Fibroblast of skin of scalp (primary cell): ENCODE results near the gene AHCY. TPM values are rescaled to one million over a fixed set of nuclear protein-coding genes. Genes with fewer than 3 reads are reported as not detected.
A peak's percentile ranks its signal among the peaks of the same experiment; 100 is the strongest.
"Not testable (repeated sequence)": the region's sequence is repeated elsewhere in the genome, so short reads cannot be mapped to it uniquely, and the experiment has no call there.

Experiments
- DNase-seq: peaks from one replicate; pipeline ENCODE4 v3.0.0-alpha.2; 2013
- polyA plus RNA-seq, 2 experiments: library from polyadenylated mRNA; unstranded; fragments of 120-200 nt; gene quantifications; one replicate each; pipeline ENCODE4 v1.2.1, GENCODE V29; 2013; ENCODE audit not compliant: insufficient read length in 2 of 2

AHCY gene
- 110 TPM for polyA plus RNA-seq (2013, experiment 1 of 2; ENCODE audit: insufficient read length)
- 114 TPM for polyA plus RNA-seq (2013, experiment 2 of 2; ENCODE audit: insufficient read length)

DNA sequence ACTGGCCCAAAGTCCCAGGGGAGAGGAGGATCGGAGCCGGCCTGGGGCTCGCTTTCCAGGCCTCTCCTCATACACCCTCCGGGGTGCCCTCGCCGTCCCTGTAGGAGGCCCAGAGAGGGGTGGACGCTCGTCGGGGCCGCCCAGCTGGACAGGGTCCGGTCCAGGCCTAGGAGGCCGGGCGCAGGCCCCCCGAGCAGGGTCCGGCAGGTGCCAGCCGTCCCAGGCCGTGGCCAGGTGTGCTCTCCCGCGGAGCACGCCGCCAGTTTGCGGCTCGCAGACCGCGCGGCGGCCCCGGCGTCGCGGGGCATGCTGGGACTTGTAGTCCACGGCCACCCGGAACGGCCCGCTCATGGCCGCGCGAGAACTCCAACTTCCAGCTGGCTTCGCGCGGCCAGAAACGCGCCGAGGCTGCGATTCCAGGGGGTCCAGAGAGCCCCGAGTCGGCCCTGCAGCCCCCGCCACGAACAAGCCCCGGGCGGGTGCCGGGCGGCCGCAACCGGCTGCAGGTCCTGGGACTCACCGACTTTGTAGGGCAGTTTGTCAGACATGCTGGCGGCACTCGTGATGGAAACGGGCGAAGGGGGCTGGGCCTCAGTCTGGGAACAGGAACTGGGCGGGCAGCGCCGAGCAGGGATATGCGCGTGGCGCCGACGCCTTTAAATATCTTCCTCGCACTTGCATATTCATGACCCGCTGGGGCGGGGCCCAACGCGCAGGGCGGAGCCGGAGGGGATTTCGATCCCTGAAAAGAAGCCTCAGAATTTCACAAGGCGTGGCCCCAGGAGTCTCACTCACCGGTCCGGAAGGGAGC lies at the start of gene AHCY:
TSS of gene AHCY (minus strand) at position 633 of the 811 bp plus-strand sequence. CDS start at position 548, 85 bp downstream.
- DNase-seq, result peak; percentile 96

GRCh38 chr20:34350095-34350494 lies 46.9 kb upstream of the AHCY start:
- no peak for DNase-seq

GRCh38 chr20:34347571-34347970 lies 44.4 kb upstream of the AHCY start:
- no peak for DNase-seq

GRCh38 chr20:34346533-34346865 lies 43.3 kb upstream of the AHCY start:
- DNase-seq, result not testable (repeated sequence)

DNA sequence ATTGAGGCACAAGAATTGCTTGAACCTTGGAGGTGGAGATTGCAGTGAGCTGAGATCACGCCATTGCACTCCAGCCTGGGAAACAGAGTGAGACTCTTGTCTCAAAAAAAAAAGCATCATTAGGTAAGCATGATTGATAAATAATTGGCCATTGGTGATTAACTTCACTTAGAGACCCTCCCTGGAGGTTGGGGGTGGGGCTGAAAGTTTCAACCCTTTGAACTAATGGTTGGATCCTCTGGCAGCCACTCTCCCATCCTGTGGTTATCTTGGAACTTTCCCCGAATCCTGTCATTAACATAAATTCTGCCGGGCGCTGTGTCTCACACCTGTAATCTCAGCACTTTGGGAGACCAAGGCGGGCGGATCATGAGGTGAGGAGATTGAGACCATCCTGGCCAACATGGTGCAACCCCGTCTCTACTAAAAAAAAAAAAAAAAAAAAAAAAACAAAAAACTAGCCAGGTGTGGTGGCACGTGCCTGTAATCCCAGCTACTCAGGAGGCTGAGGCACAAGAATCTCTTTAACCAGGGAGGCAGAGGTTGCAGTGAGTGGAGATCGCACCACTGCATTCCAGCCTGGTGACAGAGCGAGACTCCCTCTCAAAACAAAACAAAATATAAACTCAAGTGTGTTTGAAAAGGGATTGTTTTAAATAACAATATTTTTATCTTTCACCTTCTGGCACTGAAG lies 42.8 kb upstream of the AHCY start:
- not testable (repeated sequence) for DNase-seq

- DNase-seq, result no peak
Observed at GRCh38 chr20:34345402-34345736, 42.2 kb upstream of the AHCY start.

DNA sequence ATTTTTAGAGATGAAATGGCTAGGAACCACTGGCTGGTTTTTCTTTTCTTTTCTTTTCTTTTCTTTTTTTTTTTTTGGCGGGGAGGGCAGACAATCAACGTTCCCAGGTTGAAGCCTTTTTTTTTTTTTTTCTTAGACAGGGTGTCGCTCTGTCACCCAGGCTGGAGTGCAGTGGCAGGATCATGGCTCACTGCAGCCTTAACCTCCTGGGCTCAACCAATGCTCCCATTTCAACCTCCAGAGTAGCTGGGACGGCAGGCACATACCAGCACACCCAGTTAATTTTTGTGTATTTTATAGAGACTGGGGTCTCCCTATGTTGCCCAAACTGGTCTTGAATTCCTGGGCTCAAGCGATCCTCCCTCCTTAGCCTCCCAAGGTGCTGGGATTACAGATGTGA lies 41.1 kb upstream of the AHCY start:
- no peak for DNase-seq

DNA sequence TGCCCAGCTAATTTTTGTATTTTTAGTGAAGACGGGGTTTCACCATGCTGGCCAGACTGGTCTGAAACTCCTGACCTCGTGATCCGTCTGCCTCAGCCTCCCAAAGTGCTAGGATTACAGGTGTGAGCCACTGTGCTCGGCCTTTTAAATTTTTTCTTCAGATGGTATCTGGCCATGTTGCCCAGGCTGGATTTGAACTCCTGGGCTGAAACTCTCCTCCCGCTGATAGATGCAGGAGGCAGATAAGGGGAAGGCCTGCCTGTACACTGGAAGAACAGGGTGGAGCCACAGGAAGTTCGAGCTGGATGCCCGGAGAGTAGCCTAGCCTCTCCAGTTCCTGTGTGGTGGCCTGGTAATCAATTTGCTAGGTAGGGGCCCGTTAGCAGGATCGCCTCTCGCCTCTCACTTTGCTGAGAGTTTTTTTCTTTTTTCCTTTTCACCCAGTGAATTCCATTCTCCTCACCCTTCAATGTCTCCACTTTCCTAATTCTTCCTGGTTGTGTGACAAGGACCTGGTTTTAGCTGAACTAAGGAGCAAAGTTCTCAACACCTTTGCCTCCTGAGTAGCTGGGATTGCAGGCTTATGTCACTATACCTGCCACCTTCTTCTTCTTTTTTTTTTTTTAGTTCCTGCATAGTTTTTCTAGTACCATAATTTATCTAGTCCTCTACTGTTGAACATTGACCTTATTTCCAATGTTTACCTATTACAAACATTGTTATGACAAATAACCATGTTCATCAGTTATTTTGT lies 40.5 kb upstream of the AHCY start:
- DNase-seq, result no peak

GRCh38 chr20:34341199-34341598 lies 38.0 kb upstream of the AHCY start:
- DNase-seq, result not testable (repeated sequence)

DNA sequence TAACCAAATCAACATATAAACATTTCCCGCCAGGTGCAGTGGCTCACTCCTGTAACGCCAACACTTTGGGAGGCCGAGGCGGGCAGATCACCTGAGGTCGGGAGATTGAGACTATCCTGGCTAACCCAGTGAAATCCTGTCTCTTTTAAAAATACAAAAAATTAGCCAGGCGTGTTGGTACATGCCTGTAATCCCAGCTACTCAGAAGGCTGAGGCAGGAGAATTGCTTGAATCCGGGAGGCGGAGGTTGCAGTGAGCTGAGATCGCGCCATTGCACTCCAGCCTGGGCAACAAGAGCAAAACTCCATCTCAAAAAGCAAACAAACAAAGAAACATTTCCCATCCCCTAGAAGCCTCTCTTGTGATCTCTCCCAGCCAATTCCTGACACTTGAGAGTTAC lies 37.6 kb upstream of the AHCY start:
- DNase-seq, result not testable (repeated sequence)

DNA sequence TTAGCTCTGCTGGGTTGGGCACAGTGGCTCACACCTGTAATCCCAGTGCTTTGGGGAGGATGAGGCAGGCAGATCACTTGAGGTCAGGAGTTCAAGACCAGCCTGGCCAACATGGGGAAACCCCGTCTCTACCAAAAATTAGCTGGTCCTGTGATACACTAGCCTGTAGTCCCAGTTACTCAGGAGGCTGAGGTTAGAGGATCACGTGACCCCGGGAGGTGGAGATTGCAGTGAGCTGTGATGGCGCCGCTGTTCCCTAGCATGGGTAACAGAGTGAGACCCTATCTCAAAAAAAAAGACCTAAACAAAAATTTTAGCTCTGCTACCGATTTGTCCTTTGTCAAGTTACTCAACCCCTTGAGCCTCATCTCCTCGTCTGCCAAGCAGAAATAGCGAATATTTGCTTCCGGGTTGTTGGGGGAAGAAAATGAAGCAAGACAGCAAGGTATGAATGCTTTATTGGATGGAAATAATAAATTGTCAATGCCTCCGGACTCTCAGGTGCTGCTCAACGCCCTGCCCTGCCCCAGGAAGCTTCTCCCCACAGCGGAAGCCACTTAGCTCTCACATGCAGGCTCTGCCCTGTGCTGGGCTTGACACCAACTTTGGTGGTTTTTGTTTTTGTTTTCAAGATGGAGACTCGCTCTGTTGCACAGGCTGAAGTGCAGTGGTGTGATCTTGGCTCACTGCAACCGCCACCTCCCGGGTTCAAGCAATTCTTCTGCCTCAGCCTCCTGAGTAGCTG lies 35.0 kb upstream of the AHCY start:
- no peak for DNase-seq

DNA sequence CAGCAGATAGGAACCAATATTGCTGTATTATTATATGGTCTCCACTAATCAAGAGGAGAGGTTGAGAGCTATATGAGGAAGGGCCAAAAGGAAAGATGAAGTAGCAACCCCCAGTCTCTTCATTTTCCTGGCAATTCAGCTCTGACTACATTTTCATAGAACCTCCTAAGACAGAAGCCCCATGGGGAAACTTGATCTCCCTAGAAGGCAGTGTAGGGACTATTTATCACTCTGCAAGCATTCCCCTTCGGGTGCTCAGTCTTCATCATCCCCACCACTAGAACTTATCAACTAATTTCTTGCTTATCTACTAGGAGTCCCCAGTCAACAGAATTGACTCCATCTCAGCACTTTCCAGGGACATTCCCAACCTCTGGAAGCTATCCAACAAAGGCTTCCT lies 34.4 kb upstream of the AHCY start:
- no peak for DNase-seq

- DNase-seq, result no peak
Observed at GRCh38 chr20:34334654-34335407, 31.7 kb upstream of the AHCY start.

DNA sequence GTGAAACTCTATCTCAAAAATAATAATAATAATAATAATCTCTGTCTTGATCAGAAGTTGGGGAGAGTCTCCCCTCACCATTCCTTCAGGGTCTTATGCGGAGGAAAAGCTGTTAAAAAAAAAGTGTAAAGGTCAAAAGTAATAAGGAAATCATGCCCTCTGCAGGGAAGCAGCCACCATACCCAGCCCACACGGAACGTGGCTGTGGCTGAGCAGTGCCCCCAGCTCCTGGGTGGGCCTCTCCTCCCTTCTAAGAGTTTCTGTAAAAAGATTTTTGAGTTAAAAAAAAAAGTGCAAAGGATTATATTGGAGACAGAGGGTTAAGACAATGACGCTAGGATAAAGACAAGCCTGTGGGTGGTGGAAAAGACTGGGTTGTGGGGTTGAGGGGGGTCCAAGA lies 30.6 kb upstream of the AHCY start:
- no peak for DNase-seq

DNA sequence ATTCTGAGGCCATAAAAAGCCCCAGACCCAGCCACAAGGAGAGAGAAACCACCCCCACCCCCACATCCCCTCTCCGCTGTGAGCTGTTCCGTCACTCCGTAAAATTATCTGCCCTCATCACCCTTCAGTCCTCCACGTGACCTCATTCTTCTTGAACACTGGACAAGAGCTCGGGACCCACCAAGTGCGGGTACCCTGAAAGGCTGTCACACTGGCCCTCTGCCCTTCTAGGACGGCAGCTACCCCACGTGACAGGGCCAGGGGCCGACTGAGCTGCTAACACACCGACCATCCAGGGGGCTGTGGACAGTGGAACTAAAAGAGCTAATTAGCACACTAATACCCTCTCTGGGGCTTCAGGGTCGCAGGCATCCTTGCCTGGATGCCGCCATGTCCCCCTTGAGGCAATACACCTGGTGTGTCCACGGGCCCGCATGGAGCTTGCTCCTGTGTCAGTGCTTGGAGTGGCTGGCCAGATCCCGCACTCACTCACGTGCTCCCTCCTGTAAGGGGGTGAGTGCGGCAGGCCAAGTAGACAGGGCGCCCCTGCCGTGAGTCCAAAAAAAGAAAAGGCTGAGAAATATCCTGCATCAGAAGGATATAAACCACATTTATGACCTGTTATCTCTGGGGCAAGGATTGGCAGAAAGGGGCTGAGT lies 29.2 kb upstream of the AHCY start:
- no peak for DNase-seq

DNA sequence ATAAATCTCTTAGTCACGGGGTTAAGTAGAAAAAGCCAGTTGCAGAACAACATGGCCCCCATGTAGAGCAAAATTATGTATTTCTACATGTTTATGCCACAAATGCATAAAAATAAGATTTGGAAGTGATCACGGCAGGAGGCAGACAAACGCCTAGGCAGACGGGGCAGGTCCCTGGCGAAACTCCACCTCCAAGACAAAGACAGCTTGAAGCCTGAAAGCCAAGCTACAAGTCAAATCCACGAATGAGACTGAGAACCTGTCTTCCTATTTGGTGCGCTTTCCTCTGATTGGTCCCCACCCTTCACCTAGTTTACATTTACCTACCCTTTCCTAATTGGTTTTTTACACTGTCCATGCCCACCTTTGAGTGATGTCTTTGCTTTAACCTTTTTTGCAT lies 28.7 kb upstream of the AHCY start:
- no peak for DNase-seq

- DNase-seq, result not testable (repeated sequence)
Observed at GRCh38 chr20:34330861-34331544, 27.8 kb upstream of the AHCY start.

DNA sequence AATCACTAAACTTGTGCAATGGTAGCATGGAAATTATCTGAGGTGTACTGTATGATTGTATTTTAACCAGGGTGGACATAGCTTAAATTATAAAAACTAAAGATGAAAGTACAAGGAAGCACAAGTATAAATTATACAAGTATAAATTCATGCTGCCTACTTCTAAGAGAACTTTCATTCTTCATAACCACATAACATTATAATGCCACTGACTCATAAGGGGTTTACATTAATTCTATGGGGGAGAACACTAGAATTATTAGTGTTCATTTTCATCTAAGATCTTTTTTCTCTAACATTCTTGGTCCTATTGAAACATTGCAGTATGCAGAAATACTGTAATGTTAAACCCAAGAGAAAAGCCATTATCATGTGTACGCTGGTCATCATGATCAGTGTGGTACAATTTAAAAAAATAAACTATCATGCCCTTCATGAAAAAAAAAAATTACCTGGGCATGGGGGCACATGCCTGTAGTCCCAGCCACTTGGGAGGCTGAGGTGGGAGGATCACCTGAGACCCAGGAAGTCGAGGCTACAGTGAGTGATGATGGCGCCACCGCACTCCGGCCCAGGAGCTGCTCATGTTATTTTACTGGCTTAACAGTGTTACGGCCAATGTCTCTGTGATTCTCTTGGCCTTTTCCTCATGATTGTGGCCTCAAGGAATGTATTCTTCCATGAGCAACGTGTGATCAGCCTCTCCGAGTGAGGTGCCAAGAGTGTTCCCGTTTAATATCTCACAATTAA lies 25.9 kb upstream of the AHCY start:
- DNase-seq, result peak; percentile 30

DNA sequence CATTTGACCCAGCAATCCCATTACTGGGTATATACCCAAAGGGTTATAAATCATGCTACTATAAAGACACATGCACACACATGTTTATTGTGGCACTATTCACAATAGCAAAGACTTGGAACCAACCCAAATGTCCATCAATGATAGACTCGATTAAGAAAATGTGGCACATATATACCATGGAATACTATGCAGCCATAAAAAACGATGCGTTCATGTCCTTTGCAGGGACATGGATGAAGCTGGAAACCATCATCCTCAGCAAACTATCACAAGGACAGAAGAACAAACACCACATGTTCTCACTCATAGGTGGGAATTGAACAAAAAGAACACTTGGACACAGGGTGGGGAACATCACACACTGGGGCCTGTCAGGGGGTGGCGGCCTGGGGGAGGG lies 25.1 kb upstream of the AHCY start:
- DNase-seq, result not testable (repeated sequence)

- no peak for DNase-seq
Observed at GRCh38 chr20:34324541-34324940, 21.4 kb upstream of the AHCY start.
